Fibroblast of skin of scalp (primary cell): ENCODE measurements around the gene MAP7D2.

ENCODE experiments used
- DNase-seq: peaks from one replicate; pipeline ENCODE4 v3.0.0-alpha.2; 2013

Gene MAP7D2

GRCh38 chrX:19966056-19966455 is 150.7 kb downstream of the MAP7D2 start:
- no peak for DNase-seq

- DNase-seq: no peak
Measured at GRCh38 chrX:19964017-19964710, 152.5 kb downstream of the MAP7D2 start.

GRCh38 chrX:19960913-19961312 is 155.8 kb downstream of the MAP7D2 start:
- DNase-seq: no peak

GRCh38 chrX:19958552-19959486 is 157.9 kb downstream of the MAP7D2 start:
- no peak for DNase-seq

GRCh38 chrX:19956923-19957322 is 159.8 kb downstream of the MAP7D2 start:
- DNase-seq: no peak
